ENCODE results near the gene PRKCH.

PRKCH gene

DNA sequence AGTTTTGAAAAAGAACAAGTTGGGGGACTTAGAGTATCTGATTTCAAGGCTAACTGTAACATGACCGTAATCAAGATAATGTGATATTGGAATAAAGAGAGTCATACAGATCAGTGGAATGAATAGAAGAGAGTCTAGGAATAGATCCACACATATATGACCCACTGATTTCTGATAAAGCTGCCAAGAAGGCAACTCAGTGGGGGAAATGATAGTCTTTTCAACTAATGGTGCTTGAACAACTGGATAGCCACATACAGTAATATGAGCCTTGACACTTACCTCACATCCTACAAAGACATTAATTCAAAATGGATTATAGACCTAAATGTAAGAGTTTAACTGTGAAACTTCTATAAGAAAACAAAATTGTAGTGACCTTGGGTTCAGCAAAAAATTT, 3.8 kb downstream of the PRKCH start:
- in situ Hi-C loops (cut with HindIII; ENCODE audit: low sequenced_read_pairs), result no loop called here
- no peak overlapping the region for H3K4me3 ChIP-seq (ENCODE audit: low read depth, low read length)
- TF ChIP-seq, protein P1, sequence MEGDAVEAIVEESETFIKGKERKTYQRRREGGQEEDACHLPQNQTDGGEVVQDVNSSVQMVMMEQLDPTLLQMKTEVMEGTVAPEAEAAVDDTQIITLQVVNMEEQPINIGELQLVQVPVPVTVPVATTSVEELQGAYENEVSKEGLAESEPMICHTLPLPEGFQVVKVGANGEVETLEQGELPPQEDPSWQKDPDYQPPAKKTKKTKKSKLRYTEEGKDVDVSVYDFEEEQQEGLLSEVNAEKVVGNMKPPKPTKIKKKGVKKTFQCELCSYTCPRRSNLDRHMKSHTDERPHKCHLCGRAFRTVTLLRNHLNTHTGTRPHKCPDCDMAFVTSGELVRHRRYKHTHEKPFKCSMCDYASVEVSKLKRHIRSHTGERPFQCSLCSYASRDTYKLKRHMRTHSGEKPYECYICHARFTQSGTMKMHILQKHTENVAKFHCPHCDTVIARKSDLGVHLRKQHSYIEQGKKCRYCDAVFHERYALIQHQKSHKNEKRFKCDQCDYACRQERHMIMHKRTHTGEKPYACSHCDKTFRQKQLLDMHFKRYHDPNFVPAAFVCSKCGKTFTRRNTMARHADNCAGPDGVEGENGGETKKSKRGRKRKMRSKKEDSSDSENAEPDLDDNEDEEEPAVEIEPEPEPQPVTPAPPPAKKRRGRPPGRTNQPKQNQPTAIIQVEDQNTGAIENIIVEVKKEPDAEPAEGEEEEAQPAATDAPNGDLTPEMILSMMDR (IDR thresholded peaks at IDR 0.05; ENCODE audit: low read depth, low read length, missing control alignments), result no peak
- DNase-seq (ENCODE audit: low read depth), result no peak

DNA sequence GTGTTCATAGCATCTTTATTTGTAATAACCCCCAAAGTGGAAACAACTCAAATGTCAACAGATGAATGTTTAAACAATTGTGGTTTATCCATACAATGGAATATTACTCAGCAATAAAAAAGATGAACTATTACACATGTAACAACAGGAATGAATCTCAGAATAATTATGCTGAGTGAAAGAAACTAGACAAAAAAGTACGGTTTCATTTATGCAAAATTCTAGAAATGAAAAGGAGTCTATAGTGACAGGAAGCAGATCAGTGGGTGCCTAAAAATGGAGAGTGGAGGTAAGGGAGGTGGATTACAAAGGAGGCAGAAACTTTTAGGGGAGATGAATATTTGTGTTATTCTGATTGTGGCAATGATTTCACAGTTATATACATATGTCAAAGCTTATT, 4.8 kb downstream of the PRKCH start:
- TF ChIP-seq, protein P1 (IDR thresholded peaks at IDR 0.05; ENCODE audit: low read depth, low read length, missing control alignments), result no peak
- in situ Hi-C loops (cut with HindIII; ENCODE audit: low sequenced_read_pairs), result no loop called here
- DNase-seq (ENCODE audit: low read depth), result no peak
- no peak overlapping the region for H3K4me3 ChIP-seq (ENCODE audit: low read depth, low read length)

DNA sequence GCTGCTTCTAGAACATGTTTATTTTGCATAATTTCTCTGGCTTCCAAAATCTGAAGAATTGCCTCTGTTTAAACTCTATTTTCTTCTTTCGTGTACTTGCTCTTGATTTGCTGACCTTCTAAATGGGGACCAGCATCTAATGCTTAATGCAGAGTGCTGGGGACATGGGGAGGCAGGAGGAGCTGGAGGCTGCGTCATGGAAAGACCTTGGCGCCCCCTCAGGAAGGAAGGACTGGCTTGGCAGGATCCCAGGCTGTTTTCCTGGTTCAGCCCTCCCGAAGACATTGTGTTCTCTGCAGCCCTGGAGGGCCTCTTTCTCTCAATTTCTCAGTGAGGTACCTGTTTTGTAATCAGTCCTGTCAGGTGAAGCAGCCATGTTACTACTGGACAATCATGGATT, 5.5 kb downstream of the PRKCH start:
- in situ Hi-C loops (cut with HindIII; ENCODE audit: low sequenced_read_pairs), result no loop called here
- TF ChIP-seq, protein P1 (IDR thresholded peaks at IDR 0.05; ENCODE audit: low read depth, low read length, missing control alignments), result no peak
- no peak overlapping the region for H3K4me3 ChIP-seq (ENCODE audit: low read depth, low read length)
- no peak for DNase-seq (ENCODE audit: low read depth)

DNA sequence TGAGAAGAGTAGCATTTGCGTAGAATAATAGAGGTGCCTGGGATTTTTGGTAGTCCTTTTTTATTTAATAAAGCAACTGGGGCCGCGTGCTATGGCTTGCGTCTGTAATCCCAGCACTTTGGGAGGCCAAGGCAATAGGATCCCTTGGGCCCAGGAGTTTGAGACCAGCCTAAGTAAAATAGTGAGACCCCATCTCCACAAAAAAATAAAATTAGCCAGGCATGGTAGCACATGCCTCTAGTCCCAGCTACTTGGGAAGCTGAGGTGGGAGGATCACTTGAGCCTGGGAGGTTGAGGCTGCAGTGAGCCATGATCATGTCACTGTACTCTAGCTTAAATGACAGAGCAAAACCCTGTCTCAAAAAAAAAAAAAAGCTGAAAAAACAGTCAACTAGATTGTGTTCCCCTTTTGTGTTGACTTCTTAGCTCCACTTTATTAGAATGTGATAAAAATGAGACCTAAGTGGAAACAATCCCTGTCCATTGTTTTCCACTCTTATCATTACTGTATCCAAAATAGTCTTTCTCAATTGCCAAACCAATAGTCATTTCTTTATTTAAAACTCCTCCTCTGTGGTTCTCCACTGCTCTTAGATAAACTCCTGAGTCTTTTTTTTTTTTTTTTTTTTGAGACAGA, 7.4 kb downstream of the PRKCH start:
- H3K4me3 ChIP-seq (ENCODE audit: low read depth, low read length), result no peak overlapping the region
- TF ChIP-seq, protein P1 (IDR thresholded peaks at IDR 0.05; ENCODE audit: low read depth, low read length, missing control alignments), result no peak
- in situ Hi-C loops (cut with HindIII; ENCODE audit: low sequenced_read_pairs), result no loop called here
- DNase-seq (ENCODE audit: low read depth), result no peak

DNA sequence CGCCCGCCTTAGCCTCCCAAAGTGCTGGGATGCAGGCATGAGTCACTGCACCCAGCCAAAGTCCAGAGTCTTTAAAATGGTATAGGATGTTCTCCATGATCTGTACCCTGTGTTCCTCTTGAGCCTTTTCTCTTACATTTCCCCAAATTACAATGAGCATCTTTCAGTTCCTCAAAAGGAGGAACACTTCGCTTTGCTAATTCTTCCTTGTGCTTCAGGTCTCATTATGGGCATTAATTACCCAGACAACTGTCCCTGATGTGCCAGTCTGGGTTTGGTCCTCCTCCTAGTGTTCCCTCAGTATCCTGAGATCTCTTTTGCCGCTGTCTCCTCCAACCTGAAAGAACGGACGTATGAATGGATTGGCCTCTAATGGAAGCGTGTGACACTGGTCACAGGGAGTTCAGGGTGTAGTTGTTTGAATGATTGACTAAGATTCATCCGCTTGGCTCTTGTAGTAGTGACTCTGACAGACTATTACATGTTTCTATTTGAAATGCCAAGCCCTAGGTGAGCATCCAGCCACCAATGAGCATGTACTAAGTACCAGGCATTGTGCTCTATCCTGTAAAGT, 8.2 kb downstream of the PRKCH start:
- in situ Hi-C loops (cut with HindIII; ENCODE audit: low sequenced_read_pairs), result no loop called here
- TF ChIP-seq, protein P1 (IDR thresholded peaks at IDR 0.05; ENCODE audit: low read depth, low read length, missing control alignments), result no peak
- no peak for DNase-seq (ENCODE audit: low read depth)
- H3K4me3 ChIP-seq (ENCODE audit: low read depth, low read length), result no peak overlapping the region

DNA sequence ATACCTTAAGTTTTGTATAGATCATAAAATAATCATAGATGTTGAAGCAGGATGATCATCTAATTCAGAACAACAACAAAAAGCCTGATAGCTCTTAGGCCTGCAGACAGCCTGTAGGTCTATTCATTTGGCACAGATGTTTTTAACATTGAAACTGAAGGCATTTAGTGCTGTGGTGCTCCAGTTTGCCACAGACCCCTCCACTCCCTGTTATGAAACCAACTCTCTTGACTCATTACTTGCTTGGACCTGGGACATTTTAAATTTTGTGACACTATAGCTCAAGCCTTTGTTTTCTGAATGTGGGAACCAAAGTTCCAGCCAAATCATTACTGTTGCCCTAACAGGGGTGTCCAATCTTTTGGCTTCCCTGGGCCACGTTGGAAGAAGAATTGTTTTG, 9.1 kb downstream of the PRKCH start:
- in situ Hi-C loops (cut with HindIII; ENCODE audit: low sequenced_read_pairs), result no loop called here
- no peak overlapping the region for H3K4me3 ChIP-seq (ENCODE audit: low read depth, low read length)
- TF ChIP-seq, protein P1 (IDR thresholded peaks at IDR 0.05; ENCODE audit: low read depth, low read length, missing control alignments), result no peak
- DNase-seq (ENCODE audit: low read depth), result no peak

All from astrocyte of the cerebellum (primary cell).